ENCODE data around the gene E2F4. TPM values are rescaled to one million over a fixed set of nuclear protein-coding genes. Genes with fewer than 3 reads are reported as not detected.

E2F4 gene
- total and polyA plus RNA-seq, 2 donors, result 46.9 to 47.7 TPM

GRCh38 chr16:67247192-67248072, 55.5 kb downstream of the E2F4 start, which contains the start of gene FHOD1:
TSS of gene FHOD1 (minus strand) at chr16:67247481. CDS start at chr16:67247410, 71 bp downstream.
- Histone ChIP-seq H3K36me3 (ENCODE audit: control insufficient read depth in 2 of 2, insufficient read depth in 2 of 2, low read length in 1 of 2) (no peaks in the 10 kb centered on the region), H3K4me3 (ENCODE audit: low read length in 2 of 2) (peak within 1 kb of the TSS; percentile 64 to 66), H3K27ac (ENCODE audit: low read depth in 1 of 2, low read length in 1 of 2) (peak within 1 kb of the TSS; percentile 34 to 67), H3K27me3 (ENCODE audit: control insufficient read depth in 2 of 2, insufficient read depth in 1 of 2, low read length in 1 of 2) (peaks cover 18 to 66% of the 10 kb centered on the region in 2 donors), H3K9me3 (ENCODE audit: control insufficient read depth in 2 of 2, insufficient read depth in 1 of 2, low read length in 1 of 2) (peaks cover 0 to 12% of the 10 kb centered on the region in 2 donors), H3K4me1 (ENCODE audit: control insufficient read depth in 2 of 2, insufficient read depth in 2 of 2, low read length in 2 of 2) (peaks cover 20 to 58% of the 10 kb centered on the region in 2 donors)
- peak; percentile 51 to 92 (median 82) for DNase-seq (ENCODE audit: low read depth in 6 of 9, low spot score in 9 of 9)
- WGBS, result under 1% methylated on average over 60 of the region's 60 CpGs

DNA sequence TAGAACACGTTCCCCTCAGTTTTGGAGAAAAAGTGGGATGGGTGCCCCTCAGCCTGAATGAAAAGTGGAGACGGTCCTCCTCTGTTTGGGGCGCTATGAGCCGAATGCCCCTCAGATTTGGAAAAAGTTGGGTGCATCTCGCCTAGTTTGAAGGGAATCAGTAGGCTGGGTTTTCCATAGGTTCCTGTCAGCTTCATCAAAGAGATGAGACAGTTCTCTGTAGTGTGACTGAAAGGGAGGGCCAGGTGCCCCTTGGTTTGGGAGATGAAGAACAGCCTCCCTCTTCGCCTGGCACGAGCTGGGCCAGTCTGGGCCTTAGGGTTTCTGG, 56.1 kb downstream of the E2F4 start:
- DNase-seq (ENCODE audit: low read depth in 6 of 9, low spot score in 9 of 9), result no peak
- Histone ChIP-seq H3K4me3 (ENCODE audit: low read length in 2 of 2) (peak overlapping the region; percentile 64 to 66), H3K27me3 (ENCODE audit: control insufficient read depth in 2 of 2, insufficient read depth in 1 of 2, low read length in 1 of 2) (peaks cover 18 to 72% of the 10 kb centered on the region in 2 donors), H3K36me3 (ENCODE audit: control insufficient read depth in 2 of 2, insufficient read depth in 2 of 2, low read length in 1 of 2) (no peaks in the 10 kb centered on the region), H3K27ac (ENCODE audit: low read depth in 1 of 2, low read length in 1 of 2) (no peak overlapping the region), H3K9me3 (ENCODE audit: control insufficient read depth in 2 of 2, insufficient read depth in 1 of 2, low read length in 1 of 2) (peaks cover 0 to 12% of the 10 kb centered on the region in 2 donors), H3K4me1 (ENCODE audit: control insufficient read depth in 2 of 2, insufficient read depth in 2 of 2, low read length in 2 of 2) (peaks cover 20 to 58% of the 10 kb centered on the region in 2 donors)
- 9% methylated on average over 7 of the region's 7 CpGs for WGBS

Other genes starting within 250 kb of the E2F4 start
- 0.09 TPM for gene CES3, start 230.9 kb upstream of the E2F4 start, total RNA-seq
- 0.32 TPM for gene CES3, start 230.9 kb upstream of the E2F4 start, polyA plus RNA-seq
- 2.1 TPM for gene CES4A, start 203.6 kb upstream of the E2F4 start, total RNA-seq
- 14.6 TPM for gene CES4A, start 203.6 kb upstream of the E2F4 start, polyA plus RNA-seq
- 54.3 TPM for gene CBFB, start 163.0 kb upstream of the E2F4 start, total RNA-seq
- gene CBFB, start 163.0 kb upstream of the E2F4 start, polyA plus RNA-seq, result 49.4 TPM
- gene PHAF1, start 82.2 kb upstream of the E2F4 start, total RNA-seq, result 7.7 TPM
- gene PHAF1, start 82.2 kb upstream of the E2F4 start, polyA plus RNA-seq, result 12.0 TPM
- gene B3GNT9, start 41.2 kb upstream of the E2F4 start, total RNA-seq, result 1.3 TPM
- 3.2 TPM for gene B3GNT9, start 41.2 kb upstream of the E2F4 start, polyA plus RNA-seq
- 12.5 TPM for gene TRADD, start 32.2 kb upstream of the E2F4 start, total RNA-seq
- 33.9 TPM for gene TRADD, start 32.2 kb upstream of the E2F4 start, polyA plus RNA-seq
- 2.0 TPM for gene FBXL8, start 32.2 kb upstream of the E2F4 start, total RNA-seq
- 12.0 TPM for gene FBXL8, start 32.2 kb upstream of the E2F4 start, polyA plus RNA-seq
- gene HSF4, start 27.4 kb upstream of the E2F4 start, total RNA-seq, result 4.1 TPM
- gene HSF4, start 27.4 kb upstream of the E2F4 start, polyA plus RNA-seq, result 50.8 TPM
- 2.3 TPM for gene NOL3, start 21.6 kb upstream of the E2F4 start, total RNA-seq
- 28.2 TPM for gene NOL3, start 21.6 kb upstream of the E2F4 start, polyA plus RNA-seq
- 5.2 TPM for gene MATCAP1, start 8.2 kb upstream of the E2F4 start, total RNA-seq
- gene MATCAP1, start 8.2 kb upstream of the E2F4 start, polyA plus RNA-seq, result 24.6 TPM
- gene EXOC3L1, start 2.0 kb upstream of the E2F4 start, total RNA-seq, result 0.57 TPM
- 2.2 TPM for gene EXOC3L1, start 2.0 kb upstream of the E2F4 start, polyA plus RNA-seq
- gene ELMO3, start 7.0 kb downstream of the E2F4 start, total RNA-seq, result 2.3 TPM
- 15.3 TPM for gene ELMO3, start 7.0 kb downstream of the E2F4 start, polyA plus RNA-seq
- 35.2 TPM for gene TMEM208, start 35.0 kb downstream of the E2F4 start, total RNA-seq
- 71.8 TPM for gene TMEM208, start 35.0 kb downstream of the E2F4 start, polyA plus RNA-seq
- 5.6 TPM for gene FHOD1, start 55.3 kb downstream of the E2F4 start, total RNA-seq
- 27.8 TPM for gene FHOD1, start 55.3 kb downstream of the E2F4 start, polyA plus RNA-seq
- 0.09 TPM for gene SLC9A5, start 56.8 kb downstream of the E2F4 start, total RNA-seq
- 1.1 TPM for gene SLC9A5, start 56.8 kb downstream of the E2F4 start, polyA plus RNA-seq
- 12.6 TPM for gene PLEKHG4, start 87.4 kb downstream of the E2F4 start, total RNA-seq
- gene PLEKHG4, start 87.4 kb downstream of the E2F4 start, polyA plus RNA-seq, result 16.8 TPM
- 0.19 TPM for gene KCTD19, start 134.6 kb downstream of the E2F4 start, total RNA-seq
- gene KCTD19, start 134.6 kb downstream of the E2F4 start, polyA plus RNA-seq, result 0.34 TPM
- gene LRRC36, start 134.7 kb downstream of the E2F4 start, total RNA-seq, result 0.19 TPM
- gene LRRC36, start 134.7 kb downstream of the E2F4 start, polyA plus RNA-seq, result 0.78 TPM
- gene TPPP3, start 201.3 kb downstream of the E2F4 start, total RNA-seq, result 1.6 TPM
- 9.0 TPM for gene TPPP3, start 201.3 kb downstream of the E2F4 start, polyA plus RNA-seq
- 0.52 TPM for gene ZDHHC1, start 224.3 kb downstream of the E2F4 start, total RNA-seq
- gene ZDHHC1, start 224.3 kb downstream of the E2F4 start, polyA plus RNA-seq, result 2.5 TPM
- gene HSD11B2, start 239.0 kb downstream of the E2F4 start, total RNA-seq, result 0.09 TPM
- gene HSD11B2, start 239.0 kb downstream of the E2F4 start, polyA plus RNA-seq, result 7.8 TPM

All from thymus (tissue), 11 donors.